ENCODE data around the gene TMEM198. TPM values are rescaled to one million over a fixed set of nuclear protein-coding genes. Genes with fewer than 3 reads are reported as not detected.

TMEM198 gene
- total and polyA plus RNA-seq, 4 donors: 0.74 to 1.9 (median 1.5) TPM

DNA sequence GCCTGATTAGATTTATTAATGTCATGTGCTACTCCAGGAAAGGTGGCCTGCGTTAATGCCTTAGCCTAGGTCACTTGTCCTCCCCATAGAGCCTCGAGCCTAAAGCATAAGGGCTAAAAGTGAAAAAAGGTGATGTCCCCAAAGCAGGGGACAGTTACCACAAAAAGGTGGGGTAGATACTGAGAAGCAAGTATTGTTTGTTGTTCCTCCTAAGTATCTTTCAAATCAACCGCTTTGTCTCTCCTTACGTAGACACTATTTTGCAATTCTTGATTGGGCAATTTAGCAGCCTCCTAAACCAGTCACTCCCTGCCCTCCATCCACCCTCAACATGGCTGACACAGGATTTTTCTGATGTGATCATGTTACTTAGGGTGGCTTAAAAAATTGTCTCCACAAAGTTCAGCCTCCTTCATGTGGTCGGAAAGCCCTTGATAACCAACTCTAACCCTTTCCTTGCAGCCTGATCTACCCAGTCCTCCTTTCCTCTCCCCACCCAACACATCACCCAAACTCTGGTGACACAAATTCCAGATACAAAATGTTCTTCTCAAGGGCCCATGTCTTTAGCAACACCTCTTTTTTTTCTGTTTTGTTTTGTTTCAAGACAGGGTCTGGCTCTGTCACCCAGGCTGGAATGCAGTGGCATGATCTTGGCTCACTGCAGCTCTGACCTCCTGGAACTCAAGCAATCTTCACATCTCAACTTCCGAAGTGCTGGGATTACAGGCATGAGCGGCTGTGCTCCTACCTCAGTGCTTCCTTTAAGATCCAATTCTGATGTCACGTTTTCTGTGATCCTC, 35.2 kb downstream of the TMEM198 start:
- H3K27me3 ChIP-seq (ENCODE audit: control insufficient read depth in 4 of 4, insufficient read depth in 4 of 4, low read length in 3 of 4): peaks cover 0 to 2% (median 0%) of the 10 kb centered on the region in 4 donors
- WGBS: 70% methylated on average over 8 of the region's 8 CpGs
- no peak overlapping the region for H3K4me3 ChIP-seq (ENCODE audit: low read depth in 1 of 3, low read length in 3 of 3)
- DNase-seq (ENCODE audit: low spot score): no peak
- H3K36me3 ChIP-seq (ENCODE audit: control insufficient read depth in 4 of 4, insufficient read depth in 3 of 4, low read depth in 1 of 4, low read length in 3 of 4): no peaks in the 10 kb centered on the region
- H3K9me3 ChIP-seq (ENCODE audit: control insufficient read depth in 4 of 4, low read length in 3 of 4): no peaks in the 10 kb centered on the region
- no peak overlapping the region for H3K9ac ChIP-seq (ENCODE audit: low read depth in 1 of 2, low read length in 2 of 2)
- H3K27ac ChIP-seq (ENCODE audit: low read depth in 1 of 2, low read length in 2 of 2): no peak overlapping the region
- no peak for TF ChIP-seq FOXA2 (IDR thresholded peaks at IDR 0.05)
- TF ChIP-seq, protein P1, sequence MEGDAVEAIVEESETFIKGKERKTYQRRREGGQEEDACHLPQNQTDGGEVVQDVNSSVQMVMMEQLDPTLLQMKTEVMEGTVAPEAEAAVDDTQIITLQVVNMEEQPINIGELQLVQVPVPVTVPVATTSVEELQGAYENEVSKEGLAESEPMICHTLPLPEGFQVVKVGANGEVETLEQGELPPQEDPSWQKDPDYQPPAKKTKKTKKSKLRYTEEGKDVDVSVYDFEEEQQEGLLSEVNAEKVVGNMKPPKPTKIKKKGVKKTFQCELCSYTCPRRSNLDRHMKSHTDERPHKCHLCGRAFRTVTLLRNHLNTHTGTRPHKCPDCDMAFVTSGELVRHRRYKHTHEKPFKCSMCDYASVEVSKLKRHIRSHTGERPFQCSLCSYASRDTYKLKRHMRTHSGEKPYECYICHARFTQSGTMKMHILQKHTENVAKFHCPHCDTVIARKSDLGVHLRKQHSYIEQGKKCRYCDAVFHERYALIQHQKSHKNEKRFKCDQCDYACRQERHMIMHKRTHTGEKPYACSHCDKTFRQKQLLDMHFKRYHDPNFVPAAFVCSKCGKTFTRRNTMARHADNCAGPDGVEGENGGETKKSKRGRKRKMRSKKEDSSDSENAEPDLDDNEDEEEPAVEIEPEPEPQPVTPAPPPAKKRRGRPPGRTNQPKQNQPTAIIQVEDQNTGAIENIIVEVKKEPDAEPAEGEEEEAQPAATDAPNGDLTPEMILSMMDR (IDR thresholded peaks at IDR 0.05; ENCODE audit: low read depth, low read length, missing input control): no peak
- TF ChIP-seq EGR1 (IDR thresholded peaks at IDR 0.05; ENCODE audit: low read depth in 2 of 2): no peak
- TF ChIP-seq YY1 (IDR thresholded peaks at IDR 0.05): no peak
- TF ChIP-seq, protein P2, sequence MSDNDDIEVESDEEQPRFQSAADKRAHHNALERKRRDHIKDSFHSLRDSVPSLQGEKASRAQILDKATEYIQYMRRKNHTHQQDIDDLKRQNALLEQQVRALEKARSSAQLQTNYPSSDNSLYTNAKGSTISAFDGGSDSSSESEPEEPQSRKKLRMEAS (IDR thresholded peaks at IDR 0.05): no peak
- TF ChIP-seq, protein P3, sequence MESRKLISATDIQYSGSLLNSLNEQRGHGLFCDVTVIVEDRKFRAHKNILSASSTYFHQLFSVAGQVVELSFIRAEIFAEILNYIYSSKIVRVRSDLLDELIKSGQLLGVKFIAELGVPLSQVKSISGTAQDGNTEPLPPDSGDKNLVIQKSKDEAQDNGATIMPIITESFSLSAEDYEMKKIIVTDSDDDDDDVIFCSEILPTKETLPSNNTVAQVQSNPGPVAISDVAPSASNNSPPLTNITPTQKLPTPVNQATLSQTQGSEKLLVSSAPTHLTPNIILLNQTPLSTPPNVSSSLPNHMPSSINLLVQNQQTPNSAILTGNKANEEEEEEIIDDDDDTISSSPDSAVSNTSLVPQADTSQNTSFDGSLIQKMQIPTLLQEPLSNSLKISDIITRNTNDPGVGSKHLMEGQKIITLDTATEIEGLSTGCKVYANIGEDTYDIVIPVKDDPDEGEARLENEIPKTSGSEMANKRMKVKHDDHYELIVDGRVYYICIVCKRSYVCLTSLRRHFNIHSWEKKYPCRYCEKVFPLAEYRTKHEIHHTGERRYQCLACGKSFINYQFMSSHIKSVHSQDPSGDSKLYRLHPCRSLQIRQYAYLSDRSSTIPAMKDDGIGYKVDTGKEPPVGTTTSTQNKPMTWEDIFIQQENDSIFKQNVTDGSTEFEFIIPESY (IDR thresholded peaks at IDR 0.05): no peak
- TF ChIP-seq HNF4G (IDR thresholded peaks at IDR 0.05): no peak
- no peak for TF ChIP-seq SP1 (IDR thresholded peaks at IDR 0.05)
- TF ChIP-seq TAF1 (conservative IDR thresholded peaks at IDR 0.05): no peak
- no peak for TF ChIP-seq HNF4A (conservative IDR thresholded peaks at IDR 0.05)
- TF ChIP-seq, protein P4, sequence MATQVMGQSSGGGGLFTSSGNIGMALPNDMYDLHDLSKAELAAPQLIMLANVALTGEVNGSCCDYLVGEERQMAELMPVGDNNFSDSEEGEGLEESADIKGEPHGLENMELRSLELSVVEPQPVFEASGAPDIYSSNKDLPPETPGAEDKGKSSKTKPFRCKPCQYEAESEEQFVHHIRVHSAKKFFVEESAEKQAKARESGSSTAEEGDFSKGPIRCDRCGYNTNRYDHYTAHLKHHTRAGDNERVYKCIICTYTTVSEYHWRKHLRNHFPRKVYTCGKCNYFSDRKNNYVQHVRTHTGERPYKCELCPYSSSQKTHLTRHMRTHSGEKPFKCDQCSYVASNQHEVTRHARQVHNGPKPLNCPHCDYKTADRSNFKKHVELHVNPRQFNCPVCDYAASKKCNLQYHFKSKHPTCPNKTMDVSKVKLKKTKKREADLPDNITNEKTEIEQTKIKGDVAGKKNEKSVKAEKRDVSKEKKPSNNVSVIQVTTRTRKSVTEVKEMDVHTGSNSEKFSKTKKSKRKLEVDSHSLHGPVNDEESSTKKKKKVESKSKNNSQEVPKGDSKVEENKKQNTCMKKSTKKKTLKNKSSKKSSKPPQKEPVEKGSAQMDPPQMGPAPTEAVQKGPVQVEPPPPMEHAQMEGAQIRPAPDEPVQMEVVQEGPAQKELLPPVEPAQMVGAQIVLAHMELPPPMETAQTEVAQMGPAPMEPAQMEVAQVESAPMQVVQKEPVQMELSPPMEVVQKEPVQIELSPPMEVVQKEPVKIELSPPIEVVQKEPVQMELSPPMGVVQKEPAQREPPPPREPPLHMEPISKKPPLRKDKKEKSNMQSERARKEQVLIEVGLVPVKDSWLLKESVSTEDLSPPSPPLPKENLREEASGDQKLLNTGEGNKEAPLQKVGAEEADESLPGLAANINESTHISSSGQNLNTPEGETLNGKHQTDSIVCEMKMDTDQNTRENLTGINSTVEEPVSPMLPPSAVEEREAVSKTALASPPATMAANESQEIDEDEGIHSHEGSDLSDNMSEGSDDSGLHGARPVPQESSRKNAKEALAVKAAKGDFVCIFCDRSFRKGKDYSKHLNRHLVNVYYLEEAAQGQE (IDR thresholded peaks at IDR 0.05): no peak
- TF ChIP-seq, protein P5, sequence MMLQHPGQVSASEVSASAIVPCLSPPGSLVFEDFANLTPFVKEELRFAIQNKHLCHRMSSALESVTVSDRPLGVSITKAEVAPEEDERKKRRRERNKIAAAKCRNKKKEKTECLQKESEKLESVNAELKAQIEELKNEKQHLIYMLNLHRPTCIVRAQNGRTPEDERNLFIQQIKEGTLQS (IDR thresholded peaks at IDR 0.05): no peak
- H3K4me1 ChIP-seq (ENCODE audit: control insufficient read depth in 4 of 4, insufficient read depth in 4 of 4, low read length in 3 of 4): no peaks in the 10 kb centered on the region

DNA sequence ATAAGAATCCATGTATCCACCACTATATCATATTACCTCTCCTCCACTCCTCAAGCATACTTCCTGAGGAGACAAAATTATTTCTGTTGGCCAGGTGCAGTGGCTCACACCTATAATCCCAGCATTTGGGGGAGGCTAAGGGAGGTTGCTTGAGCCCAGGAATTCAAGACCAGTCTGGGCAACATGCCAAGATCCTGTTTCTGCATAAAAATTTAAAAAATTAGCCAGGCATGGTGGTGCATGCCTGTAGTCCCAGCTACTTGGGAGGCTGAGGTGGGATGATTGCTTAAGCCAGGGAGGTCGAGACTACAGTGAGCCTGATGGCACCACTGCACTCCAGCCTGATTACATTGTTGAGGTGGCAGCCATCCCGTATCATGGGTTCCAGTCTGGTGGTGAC, 37.5 kb downstream of the TMEM198 start:
- 75% methylated on average over 2 of the region's 2 CpGs for WGBS
- no peaks in the 10 kb centered on the region for H3K36me3 ChIP-seq (ENCODE audit: control insufficient read depth in 4 of 4, insufficient read depth in 3 of 4, low read depth in 1 of 4, low read length in 3 of 4)
- H3K9me3 ChIP-seq (ENCODE audit: control insufficient read depth in 4 of 4, low read length in 3 of 4): no peaks in the 10 kb centered on the region
- no peak overlapping the region for H3K4me3 ChIP-seq (ENCODE audit: low read depth in 1 of 3, low read length in 3 of 3)
- no peak overlapping the region for H3K9ac ChIP-seq (ENCODE audit: low read depth in 1 of 2, low read length in 2 of 2)
- H3K4me1 ChIP-seq (ENCODE audit: control insufficient read depth in 4 of 4, insufficient read depth in 4 of 4, low read length in 3 of 4): no peaks in the 10 kb centered on the region
- H3K27me3 ChIP-seq (ENCODE audit: control insufficient read depth in 4 of 4, insufficient read depth in 4 of 4, low read length in 3 of 4): peaks cover 0 to 2% (median 0%) of the 10 kb centered on the region in 4 donors
- no peak overlapping the region for H3K27ac ChIP-seq (ENCODE audit: low read depth in 1 of 2, low read length in 2 of 2)
- no peak for DNase-seq (ENCODE audit: low spot score)
- TF ChIP-seq EGR1 (IDR thresholded peaks at IDR 0.05; ENCODE audit: low read depth in 2 of 2): no peak
- TF ChIP-seq, protein P2 (IDR thresholded peaks at IDR 0.05): no peak
- no peak for TF ChIP-seq HNF4G (IDR thresholded peaks at IDR 0.05)
- TF ChIP-seq, protein P5 (IDR thresholded peaks at IDR 0.05): no peak
- TF ChIP-seq RXRA (IDR thresholded peaks at IDR 0.05): no peak
- TF ChIP-seq, protein P4 (IDR thresholded peaks at IDR 0.05): no peak
- TF ChIP-seq TAF1 (conservative IDR thresholded peaks at IDR 0.05): no peak
- TF ChIP-seq FOXA1 (IDR thresholded peaks at IDR 0.05): no peak
- TF ChIP-seq JUND (IDR thresholded peaks at IDR 0.05): no peak
- TF ChIP-seq HNF4A (conservative IDR thresholded peaks at IDR 0.05): no peak
